ENCODE measurements around the gene MADCAM1. TPM values are rescaled to one million over a fixed set of nuclear protein-coding genes. Genes with fewer than 3 reads are reported as not detected.

Gene MADCAM1
- polyA plus RNA-seq, 2 donors = 0.57 to 2.0 TPM

- 48 to 68% methylated on average over 9 to 10 of the region's 10 CpGs for WGBS, 2 donors
- H3K4me1 ChIP-seq (ENCODE audit: control insufficient read depth in 2 of 2, insufficient read depth in 2 of 2, low read length in 1 of 2) = no peaks in the 10 kb centered on the region
- no peak overlapping the region for H3K4me3 ChIP-seq (ENCODE audit: low read depth in 1 of 2, low read length in 2 of 2)
- H3K27ac ChIP-seq (ENCODE audit: low read depth in 2 of 2, low read length in 1 of 2) = no peak overlapping the region
- H3K9me3 ChIP-seq (ENCODE audit: control insufficient read depth in 2 of 2, insufficient read depth in 1 of 2, low read depth in 1 of 2, low read length in 1 of 2) = no peaks in the 10 kb centered on the region
- H3K36me3 ChIP-seq (ENCODE audit: control insufficient read depth in 2 of 2, insufficient read depth in 2 of 2, low read length in 1 of 2) = peaks cover 0 to 5% of the 10 kb centered on the region in 2 donors
- H3K27me3 ChIP-seq (ENCODE audit: control insufficient read depth in 1 of 2, insufficient read depth in 2 of 2, low read length in 2 of 2) = no peaks in the 10 kb centered on the region
Measured at GRCh38 chr19:517721-518597, 21.7 kb downstream of the MADCAM1 start.

DNA sequence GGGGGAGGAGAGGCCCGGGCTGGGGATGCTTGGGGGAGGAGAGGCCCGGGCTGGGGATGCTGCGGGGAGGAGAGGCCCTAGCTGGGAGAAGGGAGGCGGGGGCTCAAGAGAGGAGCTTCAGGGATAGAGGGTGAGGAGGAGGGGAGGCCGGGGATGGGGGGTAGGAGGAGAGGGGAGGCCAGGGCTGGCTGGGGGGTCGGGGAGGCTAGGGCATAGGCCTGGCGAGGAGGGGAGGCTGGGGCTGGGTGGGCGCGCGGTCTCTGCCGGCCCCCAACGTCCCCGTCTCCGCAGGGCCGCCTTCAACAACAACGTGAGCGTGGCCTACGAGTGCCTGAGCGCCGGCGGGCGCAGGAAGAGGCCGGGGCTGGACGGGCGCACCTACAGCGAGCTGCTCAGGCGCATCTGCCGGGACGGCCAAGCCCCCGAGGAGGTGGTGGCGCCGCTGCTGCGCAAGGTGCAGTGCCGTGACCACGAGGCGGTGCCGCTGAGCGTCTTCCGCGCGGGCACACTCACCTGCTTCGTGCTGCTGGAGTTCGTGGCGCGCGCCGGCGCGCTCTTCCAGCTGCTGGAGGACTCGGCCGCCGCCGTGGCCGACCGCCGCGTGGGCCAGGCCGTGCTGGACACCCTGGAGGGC is 22.4 kb downstream of the MADCAM1 start:
- 27 to 33% methylated on average over 10 to 58 of the region's 58 CpGs for WGBS, 2 donors
- H3K27me3 ChIP-seq (ENCODE audit: control insufficient read depth in 1 of 2, insufficient read depth in 2 of 2, low read length in 2 of 2) = no peaks in the 10 kb centered on the region
- H3K27ac ChIP-seq (ENCODE audit: low read depth in 2 of 2, low read length in 1 of 2) = no peak overlapping the region
- H3K4me3 ChIP-seq (ENCODE audit: low read depth in 1 of 2, low read length in 2 of 2) = peak overlapping the region in 1 of 2 donors; percentile 15
- peaks cover 0 to 5% of the 10 kb centered on the region in 2 donors for H3K36me3 ChIP-seq (ENCODE audit: control insufficient read depth in 2 of 2, insufficient read depth in 2 of 2, low read length in 1 of 2)
- H3K4me1 ChIP-seq (ENCODE audit: control insufficient read depth in 2 of 2, insufficient read depth in 2 of 2, low read length in 1 of 2) = no peaks in the 10 kb centered on the region
- no peaks in the 10 kb centered on the region for H3K9me3 ChIP-seq (ENCODE audit: control insufficient read depth in 2 of 2, insufficient read depth in 1 of 2, low read depth in 1 of 2, low read length in 1 of 2)

DNA sequence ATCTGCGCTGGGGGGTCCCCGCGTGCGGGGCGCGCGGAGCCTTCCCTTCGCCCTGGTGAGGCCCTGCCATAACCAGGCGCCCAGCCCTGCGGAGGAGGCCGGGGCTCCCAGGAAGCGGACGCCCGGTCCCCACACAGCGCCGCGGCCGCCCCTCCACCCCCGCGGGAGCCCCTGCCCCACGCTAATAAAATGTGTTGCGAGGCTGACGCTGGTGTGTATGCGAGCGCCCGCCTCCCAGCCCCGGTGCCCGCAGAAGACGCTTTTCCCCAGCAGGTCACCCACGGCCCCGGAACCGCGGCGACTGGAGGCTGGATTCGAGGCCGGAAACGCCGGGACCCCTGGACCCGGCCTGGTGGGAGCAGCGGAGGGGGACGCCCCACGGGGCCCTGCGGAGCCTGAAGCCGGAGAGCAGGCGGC is 23.2 kb downstream of the MADCAM1 start:
- Histone ChIP-seq H3K36me3 (ENCODE audit: control insufficient read depth in 2 of 2, insufficient read depth in 2 of 2, low read length in 1 of 2) (no peaks in the 10 kb centered on the region), H3K9me3 (ENCODE audit: control insufficient read depth in 2 of 2, insufficient read depth in 1 of 2, low read depth in 1 of 2, low read length in 1 of 2) (no peaks in the 10 kb centered on the region), H3K27ac (ENCODE audit: low read depth in 2 of 2, low read length in 1 of 2) (no peak overlapping the region), H3K4me1 (ENCODE audit: control insufficient read depth in 2 of 2, insufficient read depth in 2 of 2, low read length in 1 of 2) (no peaks in the 10 kb centered on the region), H3K27me3 (ENCODE audit: control insufficient read depth in 1 of 2, insufficient read depth in 2 of 2, low read length in 2 of 2) (no peaks in the 10 kb centered on the region), H3K4me3 (ENCODE audit: low read depth in 1 of 2, low read length in 2 of 2) (no peak overlapping the region)
- WGBS, 2 donors = 85 to 89% methylated on average over 43 to 45 of the region's 45 CpGs

DNA sequence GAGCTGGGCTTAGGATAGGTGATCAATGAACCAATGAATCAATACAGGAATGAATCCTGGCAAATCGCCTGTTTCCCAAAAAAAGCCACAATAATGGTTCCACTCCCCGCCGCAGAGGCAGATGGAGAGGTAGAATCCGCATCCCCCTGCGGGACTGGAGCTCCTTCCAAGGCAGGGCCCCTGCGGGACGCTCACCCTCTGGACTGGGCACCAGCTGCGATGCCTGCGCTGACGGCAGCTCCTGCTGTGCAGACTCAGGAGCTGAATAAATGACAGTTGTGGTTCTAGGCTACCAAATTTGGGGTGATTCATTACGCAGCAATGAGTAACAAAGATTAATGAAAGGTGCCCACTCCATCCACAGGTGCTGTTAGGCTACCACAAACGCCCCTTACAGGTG is 26.4 kb downstream of the MADCAM1 start:
- WGBS, 2 donors = 94% methylated on average over 12 of the region's 12 CpGs
- H3K9me3 ChIP-seq (ENCODE audit: control insufficient read depth in 2 of 2, insufficient read depth in 1 of 2, low read depth in 1 of 2, low read length in 1 of 2) = no peaks in the 10 kb centered on the region
- no peak overlapping the region for H3K27ac ChIP-seq (ENCODE audit: low read depth in 2 of 2, low read length in 1 of 2)
- H3K4me1 ChIP-seq (ENCODE audit: control insufficient read depth in 2 of 2, insufficient read depth in 2 of 2, low read length in 1 of 2) = peaks cover 0 to 3% of the 10 kb centered on the region in 2 donors
- H3K27me3 ChIP-seq (ENCODE audit: control insufficient read depth in 1 of 2, insufficient read depth in 2 of 2, low read length in 2 of 2) = no peaks in the 10 kb centered on the region
- no peaks in the 10 kb centered on the region for H3K36me3 ChIP-seq (ENCODE audit: control insufficient read depth in 2 of 2, insufficient read depth in 2 of 2, low read length in 1 of 2)
- no peak overlapping the region for H3K4me3 ChIP-seq (ENCODE audit: low read depth in 1 of 2, low read length in 2 of 2)

- no peaks in the 10 kb centered on the region for H3K27me3 ChIP-seq (ENCODE audit: control insufficient read depth in 1 of 2, insufficient read depth in 2 of 2, low read length in 2 of 2)
- WGBS, 2 donors = 57 to 68% methylated on average over 29 of the region's 29 CpGs
- H3K36me3 ChIP-seq (ENCODE audit: control insufficient read depth in 2 of 2, insufficient read depth in 2 of 2, low read length in 1 of 2) = no peaks in the 10 kb centered on the region
- no peak overlapping the region for H3K27ac ChIP-seq (ENCODE audit: low read depth in 2 of 2, low read length in 1 of 2)
- no peaks in the 10 kb centered on the region for H3K9me3 ChIP-seq (ENCODE audit: control insufficient read depth in 2 of 2, insufficient read depth in 1 of 2, low read depth in 1 of 2, low read length in 1 of 2)
- H3K4me3 ChIP-seq (ENCODE audit: low read depth in 1 of 2, low read length in 2 of 2) = no peak overlapping the region
- H3K4me1 ChIP-seq (ENCODE audit: control insufficient read depth in 2 of 2, insufficient read depth in 2 of 2, low read length in 1 of 2) = peaks cover 0 to 3% of the 10 kb centered on the region in 2 donors
Measured at GRCh38 chr19:524062-524674, 27.9 kb downstream of the MADCAM1 start.

GRCh38 chr19:525029-525428 is 28.7 kb downstream of the MADCAM1 start:
- Histone ChIP-seq H3K4me3 (ENCODE audit: low read depth in 1 of 2, low read length in 2 of 2) (no peak overlapping the region), H3K9me3 (ENCODE audit: control insufficient read depth in 2 of 2, insufficient read depth in 1 of 2, low read depth in 1 of 2, low read length in 1 of 2) (no peaks in the 10 kb centered on the region), H3K4me1 (ENCODE audit: control insufficient read depth in 2 of 2, insufficient read depth in 2 of 2, low read length in 1 of 2) (peaks cover 0 to 3% of the 10 kb centered on the region in 2 donors), H3K27ac (ENCODE audit: low read depth in 2 of 2, low read length in 1 of 2) (no peak overlapping the region), H3K36me3 (ENCODE audit: control insufficient read depth in 2 of 2, insufficient read depth in 2 of 2, low read length in 1 of 2) (no peaks in the 10 kb centered on the region), H3K27me3 (ENCODE audit: control insufficient read depth in 1 of 2, insufficient read depth in 2 of 2, low read length in 2 of 2) (no peaks in the 10 kb centered on the region)
- 77 to 83% methylated on average over 18 of the region's 18 CpGs for WGBS, 2 donors

GRCh38 chr19:525857-526419 is 29.7 kb downstream of the MADCAM1 start:
- Histone ChIP-seq H3K4me3 (ENCODE audit: low read depth in 1 of 2, low read length in 2 of 2) (no peak overlapping the region), H3K27me3 (ENCODE audit: control insufficient read depth in 1 of 2, insufficient read depth in 2 of 2, low read length in 2 of 2) (no peaks in the 10 kb centered on the region), H3K4me1 (ENCODE audit: control insufficient read depth in 2 of 2, insufficient read depth in 2 of 2, low read length in 1 of 2) (peaks cover 0 to 3% of the 10 kb centered on the region in 2 donors), H3K9me3 (ENCODE audit: control insufficient read depth in 2 of 2, insufficient read depth in 1 of 2, low read depth in 1 of 2, low read length in 1 of 2) (no peaks in the 10 kb centered on the region), H3K27ac (ENCODE audit: low read depth in 2 of 2, low read length in 1 of 2) (no peak overlapping the region), H3K36me3 (ENCODE audit: control insufficient read depth in 2 of 2, insufficient read depth in 2 of 2, low read length in 1 of 2) (no peaks in the 10 kb centered on the region)
- 48 to 49% methylated on average over 13 of the region's 13 CpGs for WGBS, 2 donors

DNA sequence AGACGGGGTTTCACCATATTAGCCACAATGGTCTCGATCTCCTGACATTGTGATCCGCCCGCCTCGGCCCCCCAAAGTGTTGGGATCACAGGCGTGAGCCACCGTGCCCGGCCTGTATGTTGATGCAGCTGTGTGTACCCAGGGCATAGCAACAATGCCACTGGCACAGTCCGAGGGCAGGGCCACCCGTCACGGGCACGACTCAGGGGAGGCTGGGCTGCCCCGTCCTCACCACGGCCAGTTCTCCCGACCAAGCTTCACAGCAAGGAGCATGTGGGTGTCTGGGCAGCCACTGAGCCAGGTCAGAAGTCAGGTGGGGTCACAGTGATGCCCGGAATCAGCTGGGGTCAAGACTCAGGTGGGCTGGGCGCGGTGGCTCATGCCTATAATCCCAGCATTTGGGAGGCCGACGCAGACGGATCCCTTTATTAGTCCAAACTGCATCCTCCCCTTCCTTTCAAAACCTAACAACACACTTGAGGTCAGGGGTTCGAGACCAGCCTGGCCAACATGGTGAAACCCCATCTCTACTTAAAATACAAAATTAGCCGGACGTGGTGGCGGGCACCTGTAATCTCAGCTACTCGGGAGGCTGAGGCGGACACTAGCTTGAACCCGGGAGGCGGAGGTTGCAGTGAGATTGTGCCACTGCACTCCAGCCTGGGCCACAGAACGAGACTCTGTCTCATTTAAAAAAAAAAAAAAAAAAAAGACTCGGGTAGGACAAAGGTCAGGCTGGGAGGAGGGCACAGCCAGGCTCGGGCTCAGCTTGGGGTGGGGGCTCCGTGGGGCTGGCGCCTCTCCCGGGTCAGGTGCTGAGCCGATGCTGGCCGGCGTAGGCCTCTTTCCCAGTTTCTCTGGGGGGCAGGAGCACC is 34.1 kb downstream of the MADCAM1 start:
- peak overlapping the region; percentile 93 to 94 for H3K4me3 ChIP-seq (ENCODE audit: low read depth in 1 of 2, low read length in 2 of 2)
- peak overlapping the region; percentile 93 to 95 for H3K27ac ChIP-seq (ENCODE audit: low read depth in 2 of 2, low read length in 1 of 2)
- peaks cover 0 to 17% of the 10 kb centered on the region in 2 donors for H3K4me1 ChIP-seq (ENCODE audit: control insufficient read depth in 2 of 2, insufficient read depth in 2 of 2, low read length in 1 of 2)
- no peaks in the 10 kb centered on the region for H3K27me3 ChIP-seq (ENCODE audit: control insufficient read depth in 1 of 2, insufficient read depth in 2 of 2, low read length in 2 of 2)
- no peaks in the 10 kb centered on the region for H3K36me3 ChIP-seq (ENCODE audit: control insufficient read depth in 2 of 2, insufficient read depth in 2 of 2, low read length in 1 of 2)
- WGBS, 2 donors = 65% methylated on average over 37 to 38 of the region's 38 CpGs
- no peaks in the 10 kb centered on the region for H3K9me3 ChIP-seq (ENCODE audit: control insufficient read depth in 2 of 2, insufficient read depth in 1 of 2, low read depth in 1 of 2, low read length in 1 of 2)
